ENCODE measurements around the gene RHBDF1.
"Not testable (repeated sequence)": the region's sequence is repeated elsewhere in the genome, so short reads cannot be mapped to it uniquely, and the experiment has no call there.

The RHBDF1 gene

GRCh38 chr16:17062-17765, 55.2 kb downstream of the RHBDF1 start:
- not testable (repeated sequence) for H3K27ac ChIP-seq (ENCODE audit: low read depth, low read length); H3K27me3 ChIP-seq (ENCODE audit: control insufficient read depth, low read length); H3K4me3 ChIP-seq (ENCODE audit: low read length); H3K9me3 ChIP-seq (ENCODE audit: control insufficient read depth, insufficient read depth, low read length); H3K4me2 ChIP-seq (ENCODE audit: low read length); H3F3A ChIP-seq (ENCODE audit: control insufficient read depth, insufficient read depth); H3K36me3 ChIP-seq (ENCODE audit: control insufficient read depth, low read length); H3K9me2 ChIP-seq (replicated peaks; ENCODE audit: control insufficient read depth, low read length); H3K79me2 ChIP-seq (ENCODE audit: control insufficient read depth, low read length); H3K4me1 ChIP-seq (ENCODE audit: control insufficient read depth, low read length); H4K20me1 ChIP-seq (ENCODE audit: control insufficient read depth, insufficient read depth, low read depth, low read length)

GRCh38 chr16:10772-11171, 61.7 kb downstream of the RHBDF1 start:
- not testable (repeated sequence) for H3K9me3 ChIP-seq (ENCODE audit: control insufficient read depth, insufficient read depth, low read length); H4K20me1 ChIP-seq (ENCODE audit: control insufficient read depth, insufficient read depth, low read depth, low read length); H3F3A ChIP-seq (ENCODE audit: control insufficient read depth, insufficient read depth); H3K79me2 ChIP-seq (ENCODE audit: control insufficient read depth, low read length); H3K4me1 ChIP-seq (ENCODE audit: control insufficient read depth, low read length); H3K9me2 ChIP-seq (replicated peaks; ENCODE audit: control insufficient read depth, low read length); H3K4me2 ChIP-seq (ENCODE audit: low read length); H3K36me3 ChIP-seq (ENCODE audit: control insufficient read depth, low read length); H3K4me3 ChIP-seq (ENCODE audit: low read length); H3K27ac ChIP-seq (ENCODE audit: low read depth, low read length); H3K27me3 ChIP-seq (ENCODE audit: control insufficient read depth, low read length)
- TF ChIP-seq CTCF (IDR thresholded peaks at IDR 0.05; ENCODE audit: low read depth, low read length, poor library complexity, severe bottlenecking), result peak; percentile 43

GRCh38 chr16:9903-10665, 62.3 kb downstream of the RHBDF1 start:
- Histone ChIP-seq H3K4me1 (ENCODE audit: control insufficient read depth, low read length) (no peaks in the 10 kb centered on the region), H3K79me2 (ENCODE audit: control insufficient read depth, low read length) (no peaks in the 10 kb centered on the region), H3K9me3 (ENCODE audit: control insufficient read depth, insufficient read depth, low read length) (no peaks in the 10 kb centered on the region), H3K27me3 (ENCODE audit: control insufficient read depth, low read length) (no peaks in the 10 kb centered on the region), H4K20me1 (ENCODE audit: control insufficient read depth, insufficient read depth, low read depth, low read length) (no peaks in the 10 kb centered on the region), H3K4me2 (ENCODE audit: low read length) (no peak overlapping the region), H3K27ac (ENCODE audit: low read depth, low read length) (no peak overlapping the region), H3K9me2 (replicated peaks; ENCODE audit: control insufficient read depth, low read length) (no peaks in the 10 kb centered on the region), H3F3A (ENCODE audit: control insufficient read depth, insufficient read depth) (no peaks in the 10 kb centered on the region), H3K4me3 (ENCODE audit: low read length) (peak overlapping the region; percentile 52), H3K36me3 (ENCODE audit: control insufficient read depth, low read length) (no peaks in the 10 kb centered on the region)
- TF ChIP-seq CTCF (IDR thresholded peaks at IDR 0.05; ENCODE audit: low read depth, low read length, poor library complexity, severe bottlenecking), result no peak
- no peak for TF ChIP-seq EZH2phosphoT487 (IDR thresholded peaks at IDR 0.05; ENCODE audit: borderline replicate concordance, low read length)
